ENCODE measurements around the gene HPD. TPM values are rescaled to one million over a fixed set of nuclear protein-coding genes. Genes with fewer than 3 reads are reported as not detected.

The HPD gene
- total RNA-seq, 1 donor from 2014 or later: 2.8 TPM

DNA sequence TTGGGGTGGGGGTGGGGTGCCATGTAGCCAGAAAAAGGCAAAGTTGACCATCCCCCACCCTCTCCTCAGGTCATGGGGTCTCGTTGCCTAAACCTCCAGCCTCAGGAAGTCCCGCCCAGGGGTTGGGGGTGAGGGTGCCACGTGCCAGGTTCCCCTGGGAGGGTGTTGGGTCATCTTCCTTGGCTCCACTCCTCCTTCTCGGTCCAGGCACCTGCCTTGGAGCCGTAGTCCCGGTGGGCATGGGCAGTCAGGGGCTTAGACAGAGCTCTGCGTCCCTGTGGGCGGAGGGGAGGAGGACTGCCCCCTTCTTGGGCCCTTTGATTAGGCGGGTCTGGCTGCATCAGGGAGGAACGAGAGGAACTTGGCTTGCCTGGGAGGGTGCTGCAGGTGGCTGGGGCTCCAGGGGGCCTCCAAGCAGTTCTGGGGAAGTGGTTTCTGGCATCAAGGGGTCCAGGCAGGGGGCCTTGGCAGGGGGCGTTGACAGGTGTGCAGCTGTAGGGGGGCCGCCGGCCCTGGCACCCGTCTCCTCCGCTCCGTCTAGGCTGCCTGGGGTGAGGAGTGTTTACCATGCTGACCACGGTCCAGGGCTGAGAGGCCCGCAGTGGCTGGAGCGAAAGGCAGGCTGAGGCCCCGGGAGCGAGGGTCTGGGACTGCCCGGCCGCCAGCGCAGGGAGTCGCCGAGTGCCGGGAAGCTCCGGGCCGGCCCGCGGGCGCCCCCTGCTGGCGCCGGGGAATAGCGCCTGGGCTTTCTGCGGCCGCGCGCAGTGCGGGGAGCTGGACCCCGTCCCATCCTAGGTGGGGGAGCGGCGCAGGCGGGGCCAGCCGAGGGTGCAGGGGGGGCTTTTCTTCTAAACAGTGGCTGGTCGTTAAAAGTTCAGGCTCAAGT lies 47.0 kb downstream of the HPD start:
- DNase-seq (ENCODE audit: low spot score): no peak

- no peak for DNase-seq (ENCODE audit: low spot score)
Observed at GRCh38 chr12:121810833-121811433, 47.7 kb downstream of the HPD start.

GRCh38 chr12:121810234-121810817 lies 48.3 kb downstream of the HPD start:
- DNase-seq (ENCODE audit: low spot score): no peak

DNA sequence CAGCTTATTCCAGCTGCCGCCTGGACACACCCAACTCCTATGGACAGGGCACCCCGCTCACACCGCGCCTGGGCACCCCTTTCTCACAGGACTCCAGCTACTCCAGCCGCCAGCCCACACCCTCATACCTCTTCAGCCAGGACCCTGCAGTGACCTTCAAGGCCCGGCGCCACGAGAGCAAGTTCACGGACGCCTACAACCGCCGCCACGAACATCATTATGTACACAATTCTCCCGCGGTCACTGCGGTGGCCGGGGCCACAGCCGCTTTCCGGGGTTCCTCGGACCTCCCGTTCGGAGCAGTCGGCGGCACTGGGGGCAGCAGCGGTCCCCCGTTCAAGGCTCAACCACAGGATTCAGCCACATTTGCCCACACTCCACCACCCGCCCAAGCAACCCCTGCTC lies 48.9 kb downstream of the HPD start:
- no peak for DNase-seq (ENCODE audit: low spot score)

DNA sequence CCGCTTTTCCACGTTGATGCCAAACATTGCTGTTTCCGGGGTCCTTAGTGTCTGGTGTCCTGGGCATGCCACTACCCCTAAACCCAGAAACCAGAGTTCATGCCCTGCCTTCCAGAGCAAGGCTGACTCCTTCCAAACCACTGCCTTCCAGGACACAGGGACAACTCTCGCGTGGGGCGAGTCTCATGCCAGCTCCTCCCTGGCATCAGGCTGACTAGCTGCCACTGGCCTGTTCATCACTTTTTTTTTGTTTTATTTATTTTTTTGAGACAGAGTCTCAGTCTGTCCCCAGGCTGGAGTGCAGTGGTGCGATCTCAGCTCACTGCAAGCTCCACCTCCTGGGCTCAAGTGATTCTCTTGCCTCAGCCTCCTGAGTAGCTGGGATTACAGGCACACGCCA lies 50.0 kb downstream of the HPD start:
- DNase-seq (ENCODE audit: low spot score): no peak

- DNase-seq (ENCODE audit: low spot score): no peak
Observed at GRCh38 chr12:121807642-121808347, 50.9 kb downstream of the HPD start.

GRCh38 chr12:121806546-121807423 lies 51.9 kb downstream of the HPD start:
- no peak for DNase-seq (ENCODE audit: low spot score)

- no peak for DNase-seq (ENCODE audit: low spot score)
Observed at GRCh38 chr12:121806009-121806545, 52.6 kb downstream of the HPD start.

- DNase-seq (ENCODE audit: low spot score): no peak
Observed at GRCh38 chr12:121805171-121806008, 53.3 kb downstream of the HPD start.

DNA sequence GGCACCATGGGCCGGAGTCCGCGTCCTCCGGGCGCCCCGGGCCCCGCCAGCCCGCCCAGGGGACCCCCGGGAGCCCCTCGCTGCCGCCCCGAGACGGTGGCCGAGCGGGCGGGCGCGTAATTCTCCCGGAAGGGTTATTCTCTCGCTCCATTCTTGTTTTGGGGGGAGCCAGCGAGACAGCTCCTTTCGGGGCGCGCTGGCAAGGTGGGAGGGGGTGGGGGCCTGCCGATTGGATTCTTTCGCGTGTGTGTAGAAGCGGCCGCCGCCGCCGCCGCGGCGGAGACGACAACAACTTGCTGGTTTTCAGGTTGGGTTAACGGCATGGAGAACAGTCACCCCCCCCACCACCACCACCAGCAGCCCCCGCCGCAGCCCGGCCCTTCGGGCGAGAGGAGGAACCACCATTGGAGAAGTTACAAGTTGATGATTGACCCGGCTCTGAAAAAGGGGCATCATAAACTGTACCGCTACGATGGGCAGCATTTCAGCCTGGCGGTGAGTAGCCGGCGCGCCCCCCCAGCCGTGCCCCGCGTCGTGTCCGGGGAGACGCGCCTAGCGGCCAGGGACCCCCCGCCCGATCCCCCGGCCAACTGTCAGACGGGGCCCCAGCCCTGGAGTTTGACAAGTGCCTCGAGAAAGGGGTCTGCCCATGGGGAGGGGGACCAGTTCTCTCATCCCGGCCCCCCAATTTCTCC lies 54.1 kb downstream of the HPD start:
- no peak for DNase-seq (ENCODE audit: low spot score)

DNA sequence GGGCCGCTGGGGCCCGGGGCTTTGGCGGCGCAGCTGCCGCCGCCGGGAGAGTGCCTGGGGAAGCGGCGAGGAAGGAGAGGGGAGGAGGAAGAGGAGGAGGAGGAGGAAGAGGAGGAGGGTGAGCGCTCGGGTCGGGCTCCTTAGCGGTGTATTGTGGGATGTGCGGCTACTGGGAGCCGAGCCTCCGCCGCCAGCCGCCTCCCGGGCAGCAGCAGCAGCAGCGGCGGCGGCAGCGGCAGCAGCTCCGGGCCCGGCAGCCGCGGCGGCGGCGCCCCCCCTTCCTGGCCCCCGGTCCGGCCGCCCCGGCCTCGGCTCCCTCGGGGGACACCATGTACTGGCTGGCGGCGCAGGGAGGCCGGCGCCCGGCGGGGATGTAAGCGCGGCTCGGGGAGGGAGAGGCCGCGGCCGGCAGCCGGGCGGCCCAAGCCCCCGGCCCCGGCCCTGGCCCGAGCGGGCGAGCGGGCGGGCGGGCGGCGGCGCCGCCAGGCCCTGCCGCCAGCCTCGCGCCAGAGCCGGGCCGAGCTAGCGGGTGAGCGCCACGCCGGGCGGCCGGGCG lies 54.7 kb downstream of the HPD start, which contains the start of gene SETD1B:
Gene SETD1B, plus strand, starts transcription at position 149 of the 556 bp plus-strand sequence. CDS start 729 bp downstream, outside the sequence.
- DNase-seq (ENCODE audit: low spot score): no peak

- DNase-seq (ENCODE audit: low spot score): peak; percentile 93
Observed at GRCh38 chr12:121802843-121803698, 55.6 kb downstream of the HPD start.

DNA sequence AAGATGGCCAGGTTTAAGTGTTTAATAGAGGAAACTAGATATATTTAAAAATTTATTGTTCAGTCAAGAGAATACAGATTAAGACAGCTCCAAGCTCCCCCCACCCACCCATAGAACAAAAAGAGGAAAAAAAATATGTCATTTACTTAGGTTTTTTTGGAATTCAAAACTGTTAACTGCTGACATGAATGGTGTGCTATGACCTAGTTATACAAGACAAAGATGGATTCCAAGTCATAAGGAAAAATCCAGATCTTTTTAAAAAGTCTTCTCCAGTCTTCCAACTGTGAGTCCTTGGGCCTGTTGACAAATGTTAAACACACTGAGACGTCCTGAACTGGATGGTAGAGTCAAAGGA lies 56.2 kb downstream of the HPD start:
- no peak for DNase-seq (ENCODE audit: low spot score)

GRCh38 chr12:121801595-121802484 lies 56.8 kb downstream of the HPD start:
- no peak for DNase-seq (ENCODE audit: low spot score)

DNA sequence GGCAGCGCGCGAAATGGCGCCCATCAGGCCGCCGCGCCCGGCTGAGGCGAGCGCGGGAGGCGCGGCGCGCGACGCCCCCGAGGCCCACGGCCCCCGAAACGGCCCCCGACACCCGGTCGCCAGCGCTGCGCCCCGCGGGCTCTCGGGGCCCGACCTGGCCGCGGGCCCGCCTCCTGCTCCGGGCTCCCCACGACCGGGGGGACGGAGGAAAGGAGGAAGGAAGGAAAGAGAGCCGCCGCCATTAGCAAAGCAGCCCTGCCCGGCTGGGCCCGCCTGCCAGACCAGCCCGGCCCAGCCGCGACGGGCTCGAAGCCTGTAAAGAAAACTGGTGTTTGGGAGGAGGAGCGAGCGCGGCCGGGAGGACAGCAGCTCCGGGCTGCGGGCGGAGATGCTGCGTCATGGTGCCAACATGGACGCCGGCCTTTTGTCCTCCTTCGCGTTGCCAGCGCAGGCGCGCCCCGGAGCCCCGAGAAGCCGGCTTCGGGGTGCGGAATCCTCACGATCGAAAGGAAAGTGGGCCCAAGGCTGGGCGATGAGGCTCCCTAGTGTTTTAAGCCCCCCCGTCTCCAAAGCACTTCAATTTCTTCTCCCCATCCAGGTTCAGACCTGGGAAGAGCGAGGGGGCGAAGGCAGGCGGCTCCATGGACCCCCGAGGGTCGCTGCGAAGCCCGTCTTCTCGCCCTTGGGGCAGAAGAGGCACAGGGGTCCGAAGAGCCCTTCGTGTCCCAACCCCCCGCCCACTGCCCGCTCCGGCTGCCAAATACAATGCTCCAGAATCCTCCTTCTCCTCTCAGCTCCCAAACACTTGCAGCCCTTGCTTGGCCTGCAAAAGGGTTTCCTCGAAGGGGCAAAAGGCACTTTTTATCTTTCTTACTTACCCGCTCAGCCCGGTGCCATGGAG lies 57.7 kb downstream of the HPD start:
- DNase-seq (ENCODE audit: low spot score): peak; percentile 82

All from mucosa of gallbladder (tissue), 1 donor.